ENCODE data around the gene TTLL9.

- TF ChIP-seq, protein P1, sequence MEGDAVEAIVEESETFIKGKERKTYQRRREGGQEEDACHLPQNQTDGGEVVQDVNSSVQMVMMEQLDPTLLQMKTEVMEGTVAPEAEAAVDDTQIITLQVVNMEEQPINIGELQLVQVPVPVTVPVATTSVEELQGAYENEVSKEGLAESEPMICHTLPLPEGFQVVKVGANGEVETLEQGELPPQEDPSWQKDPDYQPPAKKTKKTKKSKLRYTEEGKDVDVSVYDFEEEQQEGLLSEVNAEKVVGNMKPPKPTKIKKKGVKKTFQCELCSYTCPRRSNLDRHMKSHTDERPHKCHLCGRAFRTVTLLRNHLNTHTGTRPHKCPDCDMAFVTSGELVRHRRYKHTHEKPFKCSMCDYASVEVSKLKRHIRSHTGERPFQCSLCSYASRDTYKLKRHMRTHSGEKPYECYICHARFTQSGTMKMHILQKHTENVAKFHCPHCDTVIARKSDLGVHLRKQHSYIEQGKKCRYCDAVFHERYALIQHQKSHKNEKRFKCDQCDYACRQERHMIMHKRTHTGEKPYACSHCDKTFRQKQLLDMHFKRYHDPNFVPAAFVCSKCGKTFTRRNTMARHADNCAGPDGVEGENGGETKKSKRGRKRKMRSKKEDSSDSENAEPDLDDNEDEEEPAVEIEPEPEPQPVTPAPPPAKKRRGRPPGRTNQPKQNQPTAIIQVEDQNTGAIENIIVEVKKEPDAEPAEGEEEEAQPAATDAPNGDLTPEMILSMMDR (IDR thresholded peaks at IDR 0.05): no peak
- no peak for TF ChIP-seq POLR2A (IDR thresholded peaks at IDR 0.05)
Measured at GRCh38 chr20:31872406-31872805, 2.0 kb downstream of the TTLL9 start.
